IMR-90 (cell line): ENCODE results near the gene ARL8B.

Experiments
- BHLHE40 ChIP-seq: fragments of 150-350 bp; IDR thresholded peaks from 2 replicates; pipeline ENCODE4 v1.6.1; 2016; ENCODE audit warnings: mild to moderate bottlenecking, low read depth, low read length
- CEBPB ChIP-seq: IDR thresholded peaks from 2 replicates; pipeline ENCODE4 v1.6.1; 2012; ENCODE audit warnings: low read depth, low read length, improper control_type of control experiment
- CHD1 ChIP-seq: IDR thresholded peaks from 2 replicates; pipeline ENCODE4 v1.6.1; 2012; ENCODE audit warnings: low read depth, low read length, improper control_type of control experiment
- CTCF ChIP-seq: conservative IDR thresholded peaks from 2 replicates; pipeline ENCODE4 v1.5.1; 2012; ENCODE audit warnings: mild to moderate bottlenecking, low read depth, low read length, improper control_type of control experiment
- FOS ChIP-seq: fragments of 150-350 bp; IDR thresholded peaks from 2 replicates; pipeline ENCODE4 v1.6.1; 2016; ENCODE audit warnings: low read depth, low read length
- MAFK ChIP-seq: IDR thresholded peaks from 2 replicates; pipeline ENCODE4 v1.6.1; 2012; ENCODE audit warnings: low read depth, low read length, improper control_type of control experiment
- NFE2L2 ChIP-seq: fragments of 150-350 bp; IDR thresholded peaks from 2 replicates; pipeline ENCODE4 v1.6.1; 2016; ENCODE audit warnings: low read depth, mild to moderate bottlenecking, low read length
- POLR2A ChIP-seq: IDR thresholded peaks from 2 replicates; pipeline ENCODE4 v1.6.1; 2012; ENCODE audit warnings: mild to moderate bottlenecking, low read depth, low read length
- RAD21 ChIP-seq: IDR thresholded peaks from 2 replicates; pipeline ENCODE4 v1.6.1; 2012; ENCODE audit warnings: low read length, improper control_type of control experiment
- RCOR1 ChIP-seq: IDR thresholded peaks from 2 replicates; pipeline ENCODE4 v1.6.1; 2012; ENCODE audit warnings: mild to moderate bottlenecking, low read length, improper control_type of control experiment; ENCODE audit not compliant: insufficient replicate concordance
- RFX5 ChIP-seq: IDR thresholded peaks from 2 replicates; pipeline ENCODE4 v1.8.0; 2012; ENCODE audit warnings: low read depth, mild to moderate bottlenecking, low read length, moderate library complexity
- SMC3 ChIP-seq: fragments of 150-350 bp; IDR thresholded peaks from 2 replicates; pipeline ENCODE4 v1.6.1; 2016; ENCODE audit warnings: low read depth, mild to moderate bottlenecking, antibody characterized with exemption, low read length, moderate library complexity
- TF ChIP-seq, protein P1 (sequence below): fragments of 150-350 bp; IDR thresholded peaks from 2 replicates; pipeline ENCODE4 v1.6.1; 2017; ENCODE audit warnings: mild to moderate bottlenecking, antibody characterized with exemption, low read length, low read depth

GRCh38 chr3:5134499-5134898 is 12.4 kb downstream of the ARL8B start:
- TF ChIP-seq CTCF (no peak), RAD21 (no peak), POLR2A (no peak), NFE2L2 (no peak), SMC3 (no peak), BHLHE40 (no peak), RFX5 (no peak), CEBPB (no peak), RCOR1 (no peak), FOS (no peak), MAFK (no peak), CHD1 (no peak)
- TF ChIP-seq, protein P1, sequence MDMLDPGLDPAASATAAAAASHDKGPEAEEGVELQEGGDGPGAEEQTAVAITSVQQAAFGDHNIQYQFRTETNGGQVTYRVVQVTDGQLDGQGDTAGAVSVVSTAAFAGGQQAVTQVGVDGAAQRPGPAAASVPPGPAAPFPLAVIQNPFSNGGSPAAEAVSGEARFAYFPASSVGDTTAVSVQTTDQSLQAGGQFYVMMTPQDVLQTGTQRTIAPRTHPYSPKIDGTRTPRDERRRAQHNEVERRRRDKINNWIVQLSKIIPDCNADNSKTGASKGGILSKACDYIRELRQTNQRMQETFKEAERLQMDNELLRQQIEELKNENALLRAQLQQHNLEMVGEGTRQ = no peak
